SW 1271 (cell line): ENCODE measurements around the gene MAST3.

Experiments used
- DNase-seq, 2 experiments: peaks; one replicate each; lab custom pipeline; 2025; lab: John Stamatoyannopoulos, UW

MAST3 gene

DNA sequence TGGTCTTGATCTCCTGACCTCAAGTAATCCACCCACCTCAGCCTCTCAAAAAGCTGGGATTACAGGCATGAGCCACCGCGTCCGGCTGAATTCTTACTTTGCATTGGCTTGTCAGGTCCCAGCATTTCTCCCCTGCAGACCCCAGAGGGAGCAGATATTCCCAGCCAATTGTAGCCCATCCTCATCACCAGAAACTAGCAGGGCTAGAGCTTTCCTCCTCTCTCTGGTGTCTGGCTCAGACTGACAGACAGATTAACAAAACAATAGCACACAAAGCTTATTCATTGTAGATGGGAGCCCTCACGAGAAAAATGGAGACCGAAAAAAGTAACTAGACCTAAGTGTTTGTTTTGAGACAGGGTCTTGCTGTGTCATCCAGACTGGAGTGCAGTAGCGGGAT, 88.0 kb downstream of the MAST3 start:
- no peak for DNase-seq

DNA sequence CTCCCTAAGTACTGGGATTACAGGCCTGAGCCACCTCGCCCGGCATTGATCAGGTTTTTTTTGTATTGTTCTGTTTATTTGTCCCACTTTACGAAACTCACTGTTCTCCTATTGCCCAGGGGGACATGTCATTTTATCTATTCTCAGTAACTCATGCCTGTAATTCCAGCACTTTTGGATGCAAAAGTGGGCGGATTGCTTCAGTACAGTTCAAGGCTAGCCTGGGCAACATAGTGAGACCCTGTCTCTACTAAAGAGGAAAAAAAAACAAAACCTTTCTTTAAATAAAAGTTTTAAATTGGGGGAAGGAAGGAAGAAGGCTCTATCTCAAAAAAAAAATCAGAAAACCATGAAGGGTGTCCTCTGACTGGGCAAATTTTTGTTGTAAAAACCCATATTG, 92.7 kb downstream of the MAST3 start:
- no peak for DNase-seq

DNA sequence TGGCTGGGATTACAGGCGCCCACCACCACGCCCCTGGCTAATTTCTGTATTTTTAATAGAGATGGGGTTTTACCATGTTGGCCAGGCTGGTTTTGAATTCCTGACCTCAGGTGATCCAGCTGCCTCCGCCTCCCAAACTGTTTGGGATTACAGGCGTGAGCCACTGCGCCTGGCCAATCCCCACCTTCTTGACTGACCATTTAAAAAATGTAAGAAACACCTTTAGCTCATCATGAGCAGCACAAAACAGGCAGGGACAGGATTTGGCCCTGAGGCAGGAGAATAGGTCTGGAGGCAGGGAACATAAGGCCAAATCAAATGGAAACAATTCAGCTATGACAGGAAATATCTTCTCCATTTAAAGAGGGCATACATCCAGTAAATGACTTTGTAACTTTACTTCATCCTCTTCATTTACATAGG, 94.1 kb downstream of the MAST3 start:
- DNase-seq = no peak

DNA sequence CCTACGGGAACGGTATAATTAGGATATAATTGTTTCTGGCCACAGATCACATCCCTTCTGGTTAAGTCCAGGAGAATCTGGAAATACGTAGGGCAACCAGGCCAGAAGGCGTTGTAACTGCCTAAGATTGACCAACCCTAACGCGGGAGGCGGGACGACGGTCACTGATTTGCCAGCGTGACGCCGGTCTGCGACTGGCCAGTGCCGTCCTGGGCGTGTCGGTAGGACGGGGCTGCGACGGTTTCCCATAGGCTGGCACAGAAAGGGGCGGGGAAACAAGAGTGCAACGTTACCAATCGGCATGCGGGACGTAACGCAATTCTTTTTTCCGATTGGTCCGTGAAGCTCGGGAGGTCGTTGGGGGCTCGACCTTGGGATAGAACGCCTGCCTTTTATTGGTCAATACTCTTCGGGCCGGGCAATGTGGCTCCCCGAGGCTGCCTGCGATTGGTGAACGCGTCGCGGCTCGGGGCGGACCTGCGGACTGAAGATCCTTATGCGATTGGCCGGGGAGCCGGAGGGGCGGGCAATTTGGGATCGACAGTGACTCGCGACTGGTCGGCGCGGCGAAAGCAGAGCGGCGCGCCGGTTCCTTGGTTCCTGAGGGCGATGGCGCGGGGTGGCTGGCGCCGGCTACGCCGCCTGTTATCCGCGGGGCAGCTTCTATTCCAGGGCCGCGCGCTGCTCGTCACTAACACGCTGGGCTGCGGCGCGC, 95.3 kb downstream of the MAST3 start, which contains the start of gene MPV17L2:
TSS of gene MPV17L2 (plus strand) at position 546 of the 715 bp plus-strand sequence. CDS start at position 610, 64 bp downstream.
- DNase-seq = peak; percentile 100

DNA sequence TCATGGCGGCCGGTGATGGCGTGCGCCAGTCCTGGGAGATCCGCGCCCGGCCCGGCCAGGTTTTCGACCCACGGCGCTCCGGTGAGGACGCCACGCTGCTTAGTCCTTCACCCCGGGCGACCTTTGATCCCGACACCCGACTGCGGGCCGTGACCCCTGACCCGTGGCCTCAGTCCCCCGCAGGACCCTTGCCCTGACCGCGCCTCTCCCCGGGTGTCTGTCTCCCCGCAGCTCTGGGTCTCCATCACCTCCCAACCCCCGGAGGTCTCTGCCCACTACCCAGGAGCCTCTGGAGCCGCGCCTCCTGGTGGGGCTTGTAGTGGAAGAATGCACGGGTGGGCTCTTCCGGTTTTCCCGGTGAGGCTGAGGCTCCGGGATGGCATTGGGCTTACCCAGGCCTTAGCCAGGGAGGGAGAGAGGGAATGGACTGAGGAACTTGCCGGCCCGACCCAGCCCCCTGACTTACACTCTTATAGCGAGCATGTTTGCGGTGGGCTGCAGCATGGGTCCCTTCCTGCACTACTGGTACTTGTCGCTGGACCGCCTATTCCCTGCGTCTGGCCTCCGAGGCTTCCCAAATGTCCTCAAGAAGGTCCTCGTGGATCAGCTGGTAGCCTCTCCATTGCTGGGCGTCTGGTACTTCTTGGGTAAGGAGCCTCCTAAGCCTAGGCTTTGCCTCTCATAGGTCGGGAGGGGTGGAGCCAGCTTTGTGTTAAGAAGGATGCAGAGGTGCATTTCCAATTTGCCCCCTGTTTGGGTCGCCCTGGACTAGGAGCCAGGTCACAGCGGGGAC, 96.0 kb downstream of the MAST3 start:
- DNase-seq = no peak

DNA sequence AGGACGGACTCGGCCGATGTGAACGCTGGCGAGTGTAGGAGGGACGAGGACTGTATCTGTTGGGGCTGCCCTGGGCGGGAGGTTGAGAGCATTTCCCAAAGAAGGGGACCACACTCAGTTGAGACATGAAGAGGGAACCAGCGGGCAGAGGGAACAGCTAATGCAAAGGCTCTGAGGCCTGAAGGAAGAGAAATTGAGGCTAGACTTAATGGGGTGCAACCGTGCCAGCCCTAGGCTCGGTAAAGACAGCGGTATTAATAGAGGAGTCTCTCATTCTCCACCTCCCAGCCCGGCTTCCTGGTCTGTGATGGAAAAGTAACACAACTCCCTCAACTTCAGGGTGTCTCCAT, 96.6 kb downstream of the MAST3 start:
- no peak for DNase-seq

DNA sequence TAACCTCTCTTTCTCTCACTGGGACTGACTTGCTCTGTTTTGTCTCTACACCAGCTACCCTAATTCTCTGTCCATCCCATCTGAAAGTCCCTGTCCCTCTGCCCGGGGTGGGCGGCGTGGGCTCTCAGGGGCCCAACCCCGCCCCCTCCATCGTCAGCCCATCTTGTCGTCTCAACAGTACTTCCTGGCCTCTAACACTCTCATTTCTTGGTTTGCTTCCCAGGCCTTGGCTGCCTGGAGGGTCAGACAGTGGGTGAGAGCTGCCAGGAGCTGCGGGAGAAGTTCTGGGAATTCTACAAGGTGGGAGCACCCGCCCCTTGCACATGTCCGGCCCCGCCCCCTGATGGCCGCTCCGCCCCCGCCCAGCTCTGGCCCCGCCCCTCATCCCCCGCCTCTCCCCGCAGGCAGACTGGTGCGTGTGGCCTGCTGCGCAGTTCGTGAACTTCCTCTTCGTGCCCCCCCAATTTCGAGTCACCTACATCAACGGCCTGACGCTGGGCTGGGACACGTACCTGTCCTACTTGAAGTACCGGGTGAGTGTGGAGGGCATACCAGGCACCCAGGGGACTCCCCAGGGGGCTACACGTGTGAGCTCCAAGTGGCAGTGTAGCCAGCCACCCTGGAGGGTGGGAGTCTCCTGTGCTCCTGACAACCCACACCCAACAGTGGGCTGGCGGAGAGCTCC, 97.1 kb downstream of the MAST3 start:
- DNase-seq = peak in 1 of 2 experiments; percentile 15

DNA sequence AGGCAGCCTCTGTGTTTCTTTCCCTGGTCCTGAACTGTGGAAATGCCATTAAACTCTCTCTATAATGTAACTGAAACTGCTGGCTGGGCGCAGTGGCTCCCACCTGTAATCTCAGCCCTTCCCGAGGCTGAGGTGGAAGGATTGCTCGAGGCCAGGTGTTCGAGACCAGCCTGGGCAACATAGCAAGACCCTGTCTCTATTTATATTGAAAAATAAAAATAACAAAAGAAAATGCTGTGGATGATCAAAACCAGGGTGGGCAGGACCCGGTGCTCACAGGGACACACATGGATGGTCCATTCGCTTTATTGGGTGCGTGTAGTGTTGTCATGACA, 98.9 kb downstream of the MAST3 start:
- no peak for DNase-seq

DNA sequence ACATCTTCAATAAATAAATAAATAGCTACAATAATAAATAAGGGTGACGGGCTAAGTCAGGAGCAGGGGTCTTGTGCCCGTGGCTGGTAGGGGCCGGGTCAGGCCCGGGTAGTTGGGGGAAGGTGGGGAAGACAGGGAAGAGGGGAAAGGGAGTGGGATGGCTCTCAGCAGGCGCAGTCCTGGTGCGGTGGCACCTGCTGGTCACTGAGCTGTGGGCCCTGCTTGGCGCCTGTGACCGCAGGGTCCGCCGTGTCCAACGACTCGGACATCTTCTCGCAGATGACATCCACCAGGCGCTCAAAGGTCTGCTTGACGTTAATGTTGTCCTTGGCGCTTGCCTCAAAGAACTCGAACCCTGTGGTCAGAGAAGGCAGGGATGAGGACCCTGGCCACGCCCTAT, 99.7 kb downstream of the MAST3 start:
- DNase-seq = no peak

DNA sequence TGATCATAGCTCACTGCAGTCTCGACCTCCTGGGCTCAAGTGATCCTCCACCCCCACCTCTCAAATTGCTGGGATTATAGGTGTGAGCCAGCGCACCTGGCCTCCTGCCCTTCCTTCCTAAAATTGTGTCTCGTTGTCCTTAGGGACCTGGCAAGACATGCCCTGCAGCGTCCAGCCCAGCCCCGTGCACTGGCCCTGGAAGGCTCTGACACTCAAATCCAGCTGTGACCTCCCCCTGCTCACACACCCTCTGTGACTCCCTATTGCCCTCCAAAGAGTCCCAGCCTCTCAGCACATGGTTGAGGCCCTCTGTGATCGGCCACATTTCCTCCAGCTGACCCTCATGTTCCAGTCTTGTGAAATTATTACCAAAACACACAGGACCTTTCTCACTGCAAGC, 100.4 kb downstream of the MAST3 start:
- no peak for DNase-seq

DNA sequence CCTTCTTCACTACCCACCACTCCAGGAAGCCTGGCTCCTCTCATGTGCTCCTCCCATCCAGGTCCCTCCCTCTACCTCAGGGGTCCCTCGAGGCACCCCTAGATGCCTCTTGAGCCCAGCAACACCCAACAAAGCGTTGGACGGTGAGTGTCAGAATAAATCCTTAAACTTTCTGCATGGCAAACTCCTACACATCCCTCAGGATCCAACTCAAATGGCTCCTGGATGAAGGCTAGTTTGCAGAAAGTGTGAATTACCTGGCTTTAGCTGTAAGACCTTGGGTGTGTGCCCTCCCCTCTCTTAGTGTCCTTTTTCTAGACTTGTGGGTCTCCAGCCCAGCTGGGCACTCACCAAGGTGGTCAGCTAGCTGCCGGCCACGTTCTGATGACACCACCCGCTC, 100.8 kb downstream of the MAST3 start:
- DNase-seq = no peak
